HG02870 (cell line): ENCODE results near the gene ZNF37A.
"Not testable (repeated sequence)": the region's sequence is repeated elsewhere in the genome, so short reads cannot be mapped to it uniquely, and the experiment has no call there.

ENCODE experiments used
- ATAC-seq: cut with Tn5 transposase; IDR thresholded peaks from one replicate; pipeline ENCODE4 v1.9.1; 2021; ENCODE audit warnings: mild to moderate bottlenecking, moderate library complexity; ENCODE audit not compliant: unreplicated experiment

Gene ZNF37A

GRCh38 chr10:38094158-38094926, at the start of gene ZNF37A:
TSS of gene ZNF37A (plus strand) at chr10:38094337. CDS start at chr10:38096618, 2,281 bp downstream.
- ATAC-seq, result peak; percentile 97

- ATAC-seq, result no peak
Observed at GRCh38 chr10:38045129-38045528, 49.0 kb upstream of the ZNF37A start.

GRCh38 chr10:38047666-38048065, 46.5 kb upstream of the ZNF37A start:
- peak; percentile 86 for ATAC-seq

GRCh38 chr10:38050212-38050611, 43.9 kb upstream of the ZNF37A start:
- no peak for ATAC-seq

GRCh38 chr10:38054361-38054797, 39.8 kb upstream of the ZNF37A start:
- ATAC-seq, result no peak

GRCh38 chr10:38055274-38055894, 38.8 kb upstream of the ZNF37A start:
- not testable (repeated sequence) for ATAC-seq

- ATAC-seq, result not testable (repeated sequence)
Observed at GRCh38 chr10:38069663-38070062, 24.5 kb upstream of the ZNF37A start.

GRCh38 chr10:38070501-38070900, 23.6 kb upstream of the ZNF37A start:
- ATAC-seq, result no peak

- ATAC-seq, result no peak
Observed at GRCh38 chr10:38072552-38072951, 21.6 kb upstream of the ZNF37A start.

GRCh38 chr10:38076687-38077086, 17.4 kb upstream of the ZNF37A start:
- no peak for ATAC-seq

- ATAC-seq, result not testable (repeated sequence)
Observed at GRCh38 chr10:38093318-38093717, 819 bp upstream of the ZNF37A start.

GRCh38 chr10:38093816-38094157, 350 bp upstream of the ZNF37A start:
- ATAC-seq, result peak; percentile 17

GRCh38 chr10:38094927-38095574, 914 bp downstream of the ZNF37A start:
- no peak for ATAC-seq

GRCh38 chr10:38102880-38103279, 8.7 kb downstream of the ZNF37A start:
- no peak for ATAC-seq

- no peak for ATAC-seq
Observed at GRCh38 chr10:38103756-38104155, 9.6 kb downstream of the ZNF37A start.

- ATAC-seq, result no peak
Observed at GRCh38 chr10:38112159-38112558, 18.0 kb downstream of the ZNF37A start.

- no peak for ATAC-seq
Observed at GRCh38 chr10:38118072-38118807, 24.1 kb downstream of the ZNF37A start.

- no peak for ATAC-seq
Observed at GRCh38 chr10:38119038-38119437, 24.9 kb downstream of the ZNF37A start.

GRCh38 chr10:38127812-38128211, 33.7 kb downstream of the ZNF37A start:
- ATAC-seq, result no peak

- no peak for ATAC-seq
Observed at GRCh38 chr10:38143587-38143986, 49.5 kb downstream of the ZNF37A start.
